HepG2 (cell line): ENCODE measurements around the gene AGXT. TPM values are rescaled to one million over a fixed set of nuclear protein-coding genes. Genes with fewer than 3 reads are reported as not detected.
A peak's percentile ranks its signal among the peaks of the same experiment; 100 is the strongest.

ENCODE experiments used
- AGO2 ChIP-seq: fragments of 200-400 bp; formaldehyde crosslinking; optimal IDR thresholded peaks from 2 replicates; pipeline ENCODE3; 2017; ENCODE audit warnings: mild to moderate bottlenecking, low read depth, low read length, moderate library complexity
- ARNTL ChIP-seq: sonication (generic); formaldehyde crosslinking; IDR thresholded peaks from 2 replicates; pipeline ENCODE4 v1.4.0; 2020; ENCODE audit warnings: mild to moderate bottlenecking, missing genetic modification reagents
- CCAR2 ChIP-seq: fragments of 200-400 bp; formaldehyde crosslinking; optimal IDR thresholded peaks from 2 replicates; pipeline ENCODE3; 2018; ENCODE audit warnings: low read depth, mild to moderate bottlenecking, low read length, moderate library complexity
- CENPT ChIP-seq: sonication (generic); formaldehyde crosslinking; IDR thresholded peaks from 2 replicates; pipeline ENCODE4 v1.8.0; 2022; ENCODE audit warnings: low read depth, mild to moderate bottlenecking, moderate library complexity, missing genetic modification reagents
- FOXP4 ChIP-seq: sonication (generic); formaldehyde crosslinking; IDR thresholded peaks from 2 replicates; pipeline ENCODE4 v1.4.0; 2020; ENCODE audit warnings: missing genetic modification reagents
- MBD4 ChIP-seq: IDR thresholded peaks from 2 replicates; pipeline ENCODE4 v1.6.1; 2012; ENCODE audit warnings: low read length, inconsistent platforms, borderline replicate concordance
- MED1 ChIP-seq: sonication (generic); formaldehyde crosslinking; IDR thresholded peaks from 2 replicates; pipeline ENCODE4 v1.4.0; 2020; ENCODE audit warnings: missing genetic modification reagents
- RAD21 ChIP-seq: fragments of 450-650 bp; formaldehyde crosslinking; IDR thresholded peaks from 2 replicates; pipeline ENCODE4 v1.5.0; 2020; ENCODE audit warnings: mild to moderate bottlenecking
- RFX3 ChIP-seq: IDR thresholded peaks from 2 replicates; pipeline ENCODE4 v1.6.1; 2016; ENCODE audit warnings: missing biosample characterization, missing genetic modification reagents
- SALL2 ChIP-seq: sonication (generic); formaldehyde crosslinking; IDR thresholded peaks from 2 replicates; pipeline ENCODE4 v1.8.1; 2023; ENCODE audit warnings: mild to moderate bottlenecking, missing genetic modification reagents, inconsistent platforms
- SOX13 ChIP-seq, 3 experiments: fragments of 450-650 bp in 1 of 3; sonication (generic) in 1 of 3; formaldehyde crosslinking in 1 of 3; IDR thresholded peaks in 2 of 3; conservative IDR thresholded peaks in 1 of 3; 2 replicates each; pipeline versions ENCODE4 v1.5.0 to v1.6.1; 2016 to 2020; ENCODE audit warnings: antibody characterized with exemption in 1 of 3, mild to moderate bottlenecking in 1 of 3, missing compliant biosample characterization in 1 of 3, missing genetic modification reagents in 1 of 3, moderate library complexity in 1 of 3
- THRA ChIP-seq: sonication (generic); formaldehyde crosslinking; IDR thresholded peaks from 2 replicates; pipeline ENCODE4 v1.4.0; 2020; ENCODE audit warnings: missing genetic modification reagents, borderline replicate concordance
- ZFP36 ChIP-seq: fragments of 150-350 bp; IDR thresholded peaks from 2 replicates; pipeline ENCODE4 v1.6.1; 2018; ENCODE audit warnings: borderline replicate concordance, low read length, low read depth; ENCODE audit not compliant: partially characterized antibody
- ZFP82 ChIP-seq: sonication (generic); formaldehyde crosslinking; IDR thresholded peaks from 2 replicates; pipeline ENCODE4 v1.5.1; 2020; ENCODE audit warnings: mild to moderate bottlenecking, missing genetic modification reagents, borderline replicate concordance
- ZFP91 ChIP-seq: sonication (generic); formaldehyde crosslinking; IDR thresholded peaks from 2 replicates; pipeline ENCODE4 v1.9.0; 2022; ENCODE audit warnings: missing genetic modification reagents, mild to moderate bottlenecking, borderline replicate concordance
- ZNF3 ChIP-seq: IDR thresholded peaks from 2 replicates; pipeline ENCODE4 v1.7.0; 2017; ENCODE audit warnings: inconsistent platforms
- ZNF343 ChIP-seq: sonication (generic); formaldehyde crosslinking; IDR thresholded peaks from 2 replicates; pipeline ENCODE4 v1.4.0; 2020; ENCODE audit warnings: mild to moderate bottlenecking, missing genetic modification reagents
- ZNF616 ChIP-seq: sonication (generic); formaldehyde crosslinking; IDR thresholded peaks from 2 replicates; pipeline ENCODE4 v1.5.0; 2020; ENCODE audit warnings: low read depth, mild to moderate bottlenecking, missing genetic modification reagents
- ZNF703 ChIP-seq: sonication (generic); formaldehyde crosslinking; IDR thresholded peaks from 2 replicates; pipeline ENCODE4 v1.5.1; 2020; ENCODE audit warnings: missing genetic modification reagents, mild to moderate bottlenecking, moderate library complexity, borderline replicate concordance
- ZNF724P ChIP-seq: sonication (generic); formaldehyde crosslinking; IDR thresholded peaks from 2 replicates; pipeline ENCODE4 v1.8.0; 2022; ENCODE audit warnings: missing genetic modification reagents, borderline replicate concordance
- ZNF781 ChIP-seq: sonication (generic); formaldehyde crosslinking; IDR thresholded peaks from 2 replicates; pipeline ENCODE4 v1.5.1; 2020; ENCODE audit warnings: borderline replicate concordance, mild to moderate bottlenecking, missing genetic modification reagents; ENCODE audit errors: not compliant biosample characterization
- ZNF782 ChIP-seq: sonication (generic); formaldehyde crosslinking; IDR thresholded peaks from 2 replicates; pipeline ENCODE4 v1.4.0; 2020; ENCODE audit warnings: missing genetic modification reagents, mild to moderate bottlenecking, borderline replicate concordance
- polyA plus RNA-seq, 8 experiments: library from polyadenylated mRNA; depleted of rRNA in 3 of 8; stranded (reverse) in 7 of 8; unstranded in 1 of 8; fragments of >200 nt; fragmentation: Illumina TruSeq in 4 of 8; extraction: Trizol in 4 of 8; gene quantifications; 2 replicates each; pipeline versions ENCODE4 v1.2.1 to v1.2.3, GENCODE V29; 2011 to 2016; ENCODE audit warnings: low read depth in 4 of 8, missing spikeins in 1 of 8, mixed read lengths in 1 of 8; ENCODE audit not compliant: insufficient read depth in 1 of 8
- total RNA-seq, 5 experiments: library from RNA; depleted of rRNA; stranded (reverse); fragments of >200 nt; fragmentation: Illumina TruSeq; extraction: Trizol; gene quantifications; 2 replicates each; pipeline ENCODE4 v1.2.3, GENCODE V29; 2016; ENCODE audit warnings: low read depth in 1 of 5

AGXT gene
- total and polyA plus RNA-seq, 2 of the 13 experiments (the other 11 are each of a cell fraction or from before 2014, with no cell fraction given) = 41.9 to 96.1 TPM

GRCh38 chr2:240893363-240893844, 24.8 kb downstream of the AGXT start (continued):
- TF ChIP-seq CCAR2 (no peak), FOXP4 (CRISPR knock-in tag) (no peak), ZNF724P (CRISPR knock-in tag) (0 out of 2 replicates have a peak, but pooled peaks have one; percentile 36), THRA (CRISPR knock-in tag) (no peak), AGO2 (no peak), ZNF616 (no peak), CENPT (CRISPR knock-in tag) (no peak), ZNF343 (no peak), RFX3 (CRISPR knock-in tag) (no peak), ZFP82 (no peak), ZNF781 (CRISPR knock-in tag) (no peak), SOX13 (IDR thresholded peaks at IDR 0.05) (no peak), SOX13 (CRISPR knock-in tag; conservative IDR thresholded peaks at IDR 0.05 in 1 of 2, IDR thresholded peaks at IDR 0.05 in 1 of 2) (no peak), ZNF3 (CRISPR knock-in tag) (no peak), MBD4 (no peak), RAD21 (CRISPR knock-in tag) (no peak), ZNF703 (CRISPR knock-in tag) (no peak), ZFP91 (peak; percentile 96), ZNF782 (CRISPR knock-in tag) (no peak), ARNTL (CRISPR knock-in tag) (no peak), SALL2 (no peak), ZFP36 (no peak), MED1 (CRISPR knock-in tag) (no peak)
